Suppressor macrophage treated with lipopolysaccharide for 1 hour (primary cell): ENCODE results near the gene PRKN.

ENCODE experiments used
- DNase-seq, 3 donors: peaks; one replicate each; pipeline ENCODE4 v3.0.0-alpha.2; 2020 to 2022

Gene PRKN

DNA sequence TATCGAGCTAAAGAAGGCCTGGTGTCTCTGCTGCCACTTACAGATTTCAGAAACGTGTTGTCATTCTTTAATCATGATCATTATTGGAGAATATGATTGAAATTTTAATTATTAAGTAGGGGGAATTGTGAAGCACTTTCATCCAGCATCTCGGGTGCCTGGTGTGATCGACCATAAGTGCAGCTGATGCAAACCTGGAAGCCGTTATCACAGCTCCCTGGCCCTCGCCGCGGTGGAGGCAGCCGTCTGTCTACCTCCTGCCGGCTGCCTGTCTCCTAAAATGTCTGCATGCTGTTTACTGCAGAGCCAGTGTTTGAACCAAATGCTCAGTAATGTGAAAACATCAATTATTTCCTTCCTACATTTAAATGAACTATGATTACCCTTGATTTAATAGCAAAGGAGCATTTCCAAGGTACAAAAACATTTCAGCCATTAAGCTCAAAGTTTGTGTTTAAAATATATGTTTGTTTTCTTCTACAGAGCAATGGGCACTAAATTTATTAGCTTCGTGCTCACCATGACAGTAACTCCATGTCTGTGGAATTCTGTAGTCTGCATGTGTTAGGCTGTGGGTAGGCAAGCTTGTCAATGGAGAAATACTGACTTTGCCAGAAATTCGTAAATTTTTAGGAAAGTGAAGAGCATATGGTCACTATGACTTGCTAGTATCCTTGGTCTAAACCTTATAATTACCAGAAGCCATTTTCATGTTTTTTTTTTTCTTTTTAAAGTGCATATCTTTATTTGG is 1269.2 kb downstream of the PRKN start:
- no peak for DNase-seq

DNA sequence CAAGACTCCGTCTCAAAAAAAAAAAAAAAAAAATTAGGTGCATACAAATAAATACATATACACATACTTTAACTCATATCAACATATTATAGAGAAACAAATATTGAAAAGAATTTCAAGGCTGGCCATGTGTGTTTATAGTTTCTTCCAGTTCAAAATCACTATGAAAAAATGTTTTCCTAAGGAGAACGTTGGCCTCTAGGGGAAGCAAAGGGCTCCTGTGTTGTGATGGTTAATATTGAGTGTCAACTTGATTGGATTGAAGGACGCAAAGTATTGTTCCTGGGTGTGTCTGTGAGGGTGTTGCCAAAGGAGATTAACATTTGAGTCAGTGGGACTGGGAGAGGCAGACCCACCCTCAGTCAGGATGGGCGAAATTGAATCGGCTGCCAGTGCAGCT is 1271.7 kb downstream of the PRKN start:
- no peak for DNase-seq

GRCh38 chr6:161453558-161453957 is 1274.0 kb downstream of the PRKN start:
- DNase-seq, result no peak

GRCh38 chr6:161452241-161452640 is 1275.3 kb downstream of the PRKN start:
- DNase-seq, result no peak

DNA sequence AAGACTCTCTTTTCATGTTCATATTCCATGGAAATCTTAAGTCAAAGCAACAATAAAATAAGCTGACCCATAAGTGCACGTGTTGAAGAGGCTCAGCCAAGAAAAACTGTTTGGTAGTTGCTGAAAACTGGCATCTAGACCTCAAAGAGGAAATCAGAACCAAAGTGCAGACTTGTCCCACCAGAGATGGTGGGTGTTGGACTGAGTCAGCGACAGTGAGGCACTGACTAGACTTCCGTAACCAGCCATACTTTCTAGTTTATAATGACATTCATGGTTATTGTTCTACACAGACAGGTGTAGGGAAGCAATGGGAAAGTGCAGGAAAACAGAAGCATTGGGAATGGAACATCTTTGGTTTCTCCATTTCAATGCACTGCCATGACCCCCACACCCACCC is 1278.0 kb downstream of the PRKN start:
- DNase-seq, result no peak

DNA sequence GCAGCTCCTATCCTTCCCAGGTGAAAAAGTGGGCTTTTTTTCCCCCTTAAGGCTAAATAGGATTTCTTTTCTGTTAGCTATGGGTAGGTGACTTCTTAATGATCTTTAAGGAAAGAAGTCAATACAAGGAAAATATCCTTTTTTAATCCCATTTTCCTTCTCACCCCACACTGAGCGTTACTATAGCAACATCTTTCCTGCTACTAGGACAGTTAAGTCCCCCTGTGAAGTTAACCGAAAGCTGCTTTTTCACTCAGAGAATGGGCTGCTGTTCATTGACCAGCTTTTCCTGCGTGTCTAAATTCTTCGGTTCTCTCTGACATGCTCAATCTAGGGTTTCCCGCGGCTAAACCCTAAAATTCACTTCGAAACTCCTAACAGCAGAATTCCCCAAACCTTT is 1280.6 kb downstream of the PRKN start:
- DNase-seq, result no peak

GRCh38 chr6:161446296-161446925 is 1281.2 kb downstream of the PRKN start:
- no peak for DNase-seq

DNA sequence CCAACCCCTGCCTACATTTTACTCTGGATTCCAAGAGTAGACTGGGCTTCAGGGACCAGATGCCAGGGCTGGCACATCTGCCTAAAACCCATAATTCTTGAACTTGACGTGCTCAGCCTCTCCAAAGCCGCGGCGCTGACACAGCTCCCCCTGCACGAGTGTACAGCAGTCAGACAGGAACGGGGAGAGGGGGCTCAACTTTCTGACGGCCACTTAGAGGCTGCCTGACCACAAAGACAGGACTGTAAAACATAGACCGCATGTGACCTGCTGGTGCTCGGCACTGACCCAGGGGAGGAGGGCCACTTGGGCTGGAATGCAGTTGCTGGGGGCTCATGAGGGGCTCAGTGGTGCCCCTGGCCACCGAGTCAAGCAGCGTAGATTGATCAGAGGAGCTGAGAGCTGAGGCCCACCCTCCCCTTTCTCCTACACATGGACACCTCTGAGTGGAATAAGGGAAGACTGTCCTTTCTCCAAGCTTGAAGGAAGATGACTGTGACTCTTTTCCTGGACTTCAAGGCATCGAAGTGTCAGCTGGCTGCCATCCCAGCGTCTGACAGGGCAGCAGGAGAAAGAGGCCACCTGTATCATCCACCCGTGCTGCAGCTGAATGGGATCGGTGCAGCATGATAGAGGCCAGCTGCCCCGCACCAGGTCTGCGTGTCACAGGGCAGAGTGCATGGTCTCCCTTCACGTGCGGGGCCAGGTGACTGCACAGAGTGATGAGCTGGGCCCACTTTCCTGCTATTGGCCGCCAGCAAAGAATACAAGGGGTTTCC is 1282.4 kb downstream of the PRKN start:
- no peak for DNase-seq

- DNase-seq, result peak in 2 of 3 donors; percentile 18 to 27
These were observed 1283.1 kb downstream of the PRKN start for GRCh38 chr6:161444464-161444863.

GRCh38 chr6:161443848-161444247 is 1283.7 kb downstream of the PRKN start:
- DNase-seq, result no peak

DNA sequence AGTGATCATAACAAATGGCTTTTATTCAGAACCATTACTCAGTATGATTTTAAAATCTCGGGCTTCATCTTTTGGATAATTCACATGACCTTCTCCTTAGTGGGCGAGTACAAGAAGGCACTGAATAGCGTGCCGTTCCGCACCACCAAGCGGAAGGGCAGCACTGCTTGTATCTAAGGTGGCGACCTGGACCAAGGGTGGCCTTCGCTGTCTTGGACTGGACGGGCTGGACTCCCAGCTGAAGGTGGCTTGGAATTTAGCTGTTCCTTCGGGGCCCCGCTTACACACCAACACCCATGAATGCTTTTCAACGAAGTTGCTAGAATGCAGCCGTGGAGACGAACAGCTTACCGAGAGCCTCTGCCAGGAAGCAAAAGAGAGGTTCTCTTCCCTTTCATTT is 1285.1 kb downstream of the PRKN start:
- DNase-seq, result no peak

DNA sequence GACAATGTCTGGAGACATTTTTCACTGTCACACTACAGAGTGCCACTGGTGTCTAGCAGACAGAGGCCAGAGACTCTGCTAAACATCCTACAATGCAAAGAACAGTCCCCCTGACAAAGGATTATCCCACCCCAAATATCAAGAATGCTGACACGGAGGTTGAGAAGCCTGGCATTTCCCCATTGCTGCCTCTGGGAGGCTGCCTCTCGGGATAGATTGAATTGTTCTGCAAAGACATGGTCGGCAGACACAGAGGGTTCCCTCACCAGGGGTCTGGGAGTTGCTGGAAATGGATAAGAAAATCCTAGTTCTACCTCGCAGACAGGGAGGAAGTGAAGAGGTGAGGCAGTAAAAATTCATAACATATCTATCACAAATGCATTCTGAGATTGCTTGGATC is 1287.3 kb downstream of the PRKN start:
- no peak for DNase-seq

- no peak for DNase-seq
These were observed 1288.5 kb downstream of the PRKN start for GRCh38 chr6:161439093-161439492.

DNA sequence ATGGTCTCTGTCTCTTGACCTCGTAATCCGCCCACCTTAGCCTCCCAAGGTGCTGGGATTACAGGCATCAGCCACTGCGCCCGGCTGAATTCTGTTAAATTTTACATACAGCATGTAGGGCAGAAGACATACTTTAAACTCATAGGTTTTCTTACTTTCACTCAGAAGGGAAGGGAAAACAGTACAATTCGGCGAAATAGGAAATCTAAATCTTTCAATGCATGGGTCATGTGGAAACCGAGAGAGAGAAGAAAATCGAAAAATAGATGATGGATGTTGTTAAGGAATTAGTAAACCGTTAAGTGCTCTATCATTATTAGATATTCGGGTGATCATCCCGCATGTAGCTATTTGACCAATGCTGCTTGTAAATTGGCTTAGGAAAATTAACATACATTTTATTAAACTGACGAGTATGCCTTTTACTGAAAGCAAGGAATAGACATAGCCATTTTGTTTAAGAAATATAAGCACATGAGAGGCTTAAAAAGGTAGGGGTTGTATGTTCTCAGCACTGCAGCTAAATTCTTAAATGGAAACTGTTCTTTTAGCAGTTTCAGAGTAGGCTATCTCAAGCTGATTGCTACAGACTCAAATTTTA is 1289.0 kb downstream of the PRKN start:
- DNase-seq, result no peak

- DNase-seq, result no peak
These were observed 1289.7 kb downstream of the PRKN start for GRCh38 chr6:161437851-161438250.

DNA sequence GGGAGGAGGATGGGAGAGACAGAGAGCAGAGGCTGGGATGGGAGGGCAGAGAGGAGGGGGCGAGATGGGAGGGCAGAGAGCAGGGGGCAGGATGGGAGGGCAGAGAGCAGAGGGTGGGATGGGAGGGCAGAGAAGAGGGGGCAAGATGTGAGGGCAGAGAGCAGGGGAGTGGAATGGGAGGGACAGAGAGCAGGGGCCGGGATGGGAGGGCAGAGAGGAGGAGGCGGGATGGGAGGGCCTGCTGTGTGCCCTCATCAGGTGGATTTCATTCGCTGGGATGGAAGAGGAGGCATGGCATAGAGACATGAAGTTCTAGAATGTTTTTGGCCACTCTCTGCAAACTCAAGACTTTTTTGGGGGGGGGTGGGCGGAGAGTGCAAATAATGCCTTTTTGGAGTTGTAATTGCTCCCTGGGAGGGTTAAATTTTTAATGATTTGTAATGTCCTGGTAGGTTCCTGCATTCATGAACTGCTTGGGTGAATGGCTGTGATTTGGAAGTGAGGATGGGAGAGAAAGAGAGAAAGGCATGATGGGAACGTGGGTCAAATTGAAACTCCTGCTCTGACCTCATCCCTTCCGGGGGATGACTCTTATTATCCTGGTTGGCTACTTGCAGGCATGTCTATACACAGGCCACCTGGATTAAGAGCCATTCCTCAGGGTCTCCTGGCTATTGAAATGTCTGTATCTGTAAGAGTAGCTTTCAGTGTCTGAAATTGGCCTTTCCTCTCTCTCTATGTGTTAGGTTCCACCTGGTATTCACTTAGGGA is 1291.3 kb downstream of the PRKN start:
- DNase-seq, result no peak

DNA sequence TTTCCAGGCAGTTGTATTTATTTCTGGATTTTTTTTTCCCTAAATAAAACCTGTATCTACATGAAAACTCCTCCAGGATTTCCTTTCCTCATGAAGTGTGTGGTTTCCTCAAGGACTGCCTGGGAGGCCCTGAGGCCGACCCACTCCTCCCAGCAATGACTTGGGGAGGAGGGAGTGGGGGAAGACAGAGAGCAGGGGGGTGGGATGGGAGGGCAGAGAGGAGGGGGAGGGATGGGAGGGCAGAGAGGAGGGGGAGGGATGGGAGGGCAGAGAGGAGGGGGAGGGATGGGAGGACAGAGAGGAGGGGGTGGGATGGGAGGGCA is 1291.9 kb downstream of the PRKN start:
- DNase-seq, result no peak

- DNase-seq, result no peak
These were observed 1292.4 kb downstream of the PRKN start for GRCh38 chr6:161434921-161435747.

GRCh38 chr6:161434350-161434749 is 1293.2 kb downstream of the PRKN start:
- DNase-seq, result no peak

GRCh38 chr6:161432546-161432945 is 1295.0 kb downstream of the PRKN start:
- DNase-seq, result no peak

DNA sequence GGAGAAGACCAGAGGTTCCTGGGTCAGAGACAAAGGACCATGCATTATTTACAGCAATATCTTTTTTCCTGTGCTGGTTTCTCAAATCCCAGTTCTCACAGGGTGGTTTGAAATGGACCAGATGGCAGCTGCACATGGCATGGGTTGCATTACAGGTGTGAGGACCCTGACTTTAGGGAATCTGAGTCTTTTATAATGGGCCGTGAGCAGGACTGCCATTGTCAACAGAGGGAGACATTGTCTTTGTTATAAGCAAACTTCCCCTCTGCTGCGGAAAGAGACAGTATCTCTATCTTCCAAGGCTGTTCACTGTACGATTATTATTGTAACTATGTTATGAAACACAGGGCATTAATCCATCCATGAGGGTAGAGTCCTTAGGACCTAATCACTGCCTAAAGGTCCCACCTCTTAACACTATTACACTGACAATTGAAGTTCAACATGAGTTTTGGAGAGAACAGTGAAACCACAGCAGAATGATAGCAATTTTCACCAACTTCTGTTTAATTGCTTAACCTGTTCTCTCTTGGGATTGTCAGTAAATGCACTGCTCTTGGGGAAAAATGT is 1297.6 kb downstream of the PRKN start:
- no peak for DNase-seq

- DNase-seq, result no peak
These were observed 1303.1 kb downstream of the PRKN start for GRCh38 chr6:161424421-161424820.
